ENCODE data around the gene SYT2. TPM values are rescaled to one million over a fixed set of nuclear protein-coding genes. Genes with fewer than 3 reads are reported as not detected.
"Not testable (repeated sequence)": the region's sequence is repeated elsewhere in the genome, so short reads cannot be mapped to it uniquely, and the experiment has no call there.

The SYT2 gene
- total RNA-seq (not detected), polyA plus RNA-seq (under 1 TPM in 1 of 3 donors, not detected in 2; 0.02 TPM), total RNA-seq (0 to 0.08 (median 0) reads per million in 6 experiments)

GRCh38 chr1:202710070-202711045 is at the start of gene SYT2:
TSS of gene SYT2 (minus strand) at chr1:202710454. CDS start at chr1:202605772, 104,682 bp downstream.
- Mint-ChIP-seq H3K4me1 (peaks cover 0 to 8% (median 4%) of the 10 kb centered on the region in 4 donors), H3K27ac (peak within 1 kb of the TSS in 1 of 10 donors; percentile 70), H3K4me3 (peak within 1 kb of the TSS in 5 of 10 donors; percentile 3 to 53 (median 39)), H3K27me3 (peaks cover 33 to 81% (median 60%) of the 10 kb centered on the region in 5 donors), H3K9me3 (no peaks in the 10 kb centered on the region), H3K36me3 (no peaks in the 10 kb centered on the region)
- peak in 1 of 2 donors; percentile 40 for ATAC-seq
- POLR2A ChIA-PET = no interaction called here
- no peak for DNase-seq

GRCh38 chr1:202756391-202756790 is 46.1 kb upstream of the SYT2 start:
- Mint-ChIP-seq H3K27me3 (no peaks in the 10 kb centered on the region), H3K4me3 (no peak overlapping the region), H3K9me3 (no peaks in the 10 kb centered on the region), H3K27ac (no peak overlapping the region), H3K4me1 (no peaks in the 10 kb centered on the region), H3K36me3 (peaks cover 7 to 90% (median 27%) of the 10 kb centered on the region in 3 donors)
- POLR2A ChIA-PET = no interaction called here
- DNase-seq = no peak
- no peak for ATAC-seq

- DNase-seq = no peak
- H3K4me1 Mint-ChIP-seq = no peaks in the 10 kb centered on the region
- ATAC-seq = no peak
- H3K27ac Mint-ChIP-seq = no peak overlapping the region
- no peaks in the 10 kb centered on the region for H3K9me3 Mint-ChIP-seq
- no peaks in the 10 kb centered on the region for H3K27me3 Mint-ChIP-seq
- peaks cover 7 to 92% (median 29%) of the 10 kb centered on the region in 3 donors for H3K36me3 Mint-ChIP-seq
- POLR2A ChIA-PET = no interaction called here
- no peak overlapping the region for H3K4me3 Mint-ChIP-seq
These were observed 44.0 kb upstream of the SYT2 start for GRCh38 chr1:202754293-202754692.

GRCh38 chr1:202752774-202753173 is 42.5 kb upstream of the SYT2 start:
- Mint-ChIP-seq H3K27ac (peak overlapping the region in 1 of 10 donors; percentile 7), H3K27me3 (no peaks in the 10 kb centered on the region), H3K9me3 (no peaks in the 10 kb centered on the region), H3K36me3 (peaks cover 7 to 93% (median 30%) of the 10 kb centered on the region in 3 donors), H3K4me3 (no peak overlapping the region), H3K4me1 (no peaks in the 10 kb centered on the region)
- no peak for ATAC-seq
- DNase-seq = no peak
- POLR2A ChIA-PET = no interaction called here

GRCh38 chr1:202750761-202751160 is 40.5 kb upstream of the SYT2 start:
- no peak overlapping the region for H3K4me3 Mint-ChIP-seq
- H3K9me3 Mint-ChIP-seq = no peaks in the 10 kb centered on the region
- DNase-seq = peak in 2 of 10 donors; percentile 13
- POLR2A ChIA-PET = interaction anchor here (0.5 kb wide), 1 partner anchor 579 kb away, joined by 5 read pairs; no protein-coding TSS in a partner anchor
- no peak for ATAC-seq
- H3K27me3 Mint-ChIP-seq = no peaks in the 10 kb centered on the region
- H3K36me3 Mint-ChIP-seq = peaks cover 10 to 91% (median 27%) of the 10 kb centered on the region in 3 donors
- H3K4me1 Mint-ChIP-seq = no peaks in the 10 kb centered on the region
- peak overlapping the region in 3 of 10 donors; percentile 33 to 74 (median 38) for H3K27ac Mint-ChIP-seq

DNA sequence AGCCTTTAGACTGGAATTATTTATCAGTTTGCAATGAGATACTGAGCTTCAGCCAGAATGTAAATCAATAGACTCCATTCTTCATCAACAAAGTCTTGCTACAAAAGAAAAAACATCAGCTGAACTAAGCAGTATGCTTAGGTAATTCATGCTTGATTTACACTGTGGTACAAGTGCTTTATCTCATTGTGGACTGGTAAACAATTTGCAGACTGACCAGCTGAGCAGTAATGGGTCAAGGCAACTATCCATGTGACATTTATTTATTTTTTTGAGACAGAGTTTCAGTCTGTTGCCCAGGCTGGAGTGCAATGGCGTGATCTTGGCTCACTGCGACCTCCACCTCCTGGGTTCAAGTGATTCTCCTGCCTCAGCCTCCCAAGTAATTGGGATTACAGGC is 39.8 kb upstream of the SYT2 start:
- H3K36me3 Mint-ChIP-seq = peaks cover 10 to 91% (median 30%) of the 10 kb centered on the region in 3 donors
- no peaks in the 10 kb centered on the region for H3K4me1 Mint-ChIP-seq
- H3K9me3 Mint-ChIP-seq = peaks cover 0 to under 1% (median 0%) of the 10 kb centered on the region in 9 donors
- H3K27ac Mint-ChIP-seq = no peak overlapping the region
- DNase-seq (no peak), ATAC-seq (no peak)
- POLR2A ChIA-PET = no interaction called here
- H3K27me3 Mint-ChIP-seq = no peaks in the 10 kb centered on the region
- H3K4me3 Mint-ChIP-seq = no peak overlapping the region

DNA sequence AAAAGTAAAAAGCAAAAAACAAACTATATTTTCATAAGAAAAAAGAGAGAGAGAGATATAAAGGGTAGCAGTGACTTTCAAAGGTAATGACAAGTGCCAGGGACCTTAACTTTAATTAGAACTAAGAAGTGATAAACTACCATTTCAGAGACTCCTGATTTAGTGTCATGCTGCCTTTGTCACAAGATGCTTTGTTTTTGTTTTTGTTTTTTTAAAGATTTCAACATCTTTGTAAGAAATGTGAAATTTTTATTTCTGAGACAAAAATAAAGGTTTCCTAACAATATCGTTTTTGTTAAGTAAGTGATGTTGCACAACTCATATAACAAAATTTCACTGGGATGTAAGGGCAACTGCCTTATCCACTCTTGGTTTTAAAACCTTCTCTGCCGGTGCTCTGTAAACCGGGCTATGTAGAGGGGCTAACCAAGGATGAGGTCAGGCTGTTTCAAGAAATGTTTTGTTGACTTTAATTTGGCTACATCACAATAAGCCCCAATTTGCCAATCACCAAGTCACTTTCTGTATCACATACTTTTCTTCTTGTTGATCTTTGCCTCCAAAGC is 35.2 kb upstream of the SYT2 start:
- POLR2A ChIA-PET = no interaction called here
- peaks cover 19 to 94% (median 50%) of the 10 kb centered on the region in 3 donors for H3K36me3 Mint-ChIP-seq
- ATAC-seq = no peak

GRCh38 chr1:202744770-202745169 is 34.5 kb upstream of the SYT2 start:
- H3K9me3 Mint-ChIP-seq, DNase-seq, POLR2A ChIA-PET, H3K4me3 Mint-ChIP-seq, H3K4me1 Mint-ChIP-seq, ATAC-seq, H3K27ac Mint-ChIP-seq, H3K27me3 Mint-ChIP-seq: not testable (repeated sequence)
- H3K36me3 Mint-ChIP-seq = peaks cover 19 to 89% (median 50%) of the 10 kb centered on the region in 3 donors

More for the DNA sequence above, 35.2 kb upstream of the SYT2 start:
- no peak overlapping the region for H3K27ac Mint-ChIP-seq
- H3K4me3 Mint-ChIP-seq = no peak overlapping the region
- H3K27me3 Mint-ChIP-seq = no peaks in the 10 kb centered on the region
- DNase-seq = no peak
- H3K9me3 Mint-ChIP-seq = peaks cover 0 to 5% (median 0%) of the 10 kb centered on the region in 9 donors
- H3K4me1 Mint-ChIP-seq = no peaks in the 10 kb centered on the region

GRCh38 chr1:202742496-202742895 is 32.2 kb upstream of the SYT2 start:
- DNase-seq (no peak), ATAC-seq (no peak)
- peaks cover 0 to 5% (median 0%) of the 10 kb centered on the region in 9 donors for H3K9me3 Mint-ChIP-seq
- no peaks in the 10 kb centered on the region for H3K4me1 Mint-ChIP-seq
- no peak overlapping the region for H3K27ac Mint-ChIP-seq
- no peaks in the 10 kb centered on the region for H3K27me3 Mint-ChIP-seq
- H3K4me3 Mint-ChIP-seq = no peak overlapping the region
- H3K36me3 Mint-ChIP-seq = peaks cover 19 to 83% (median 50%) of the 10 kb centered on the region in 3 donors
- POLR2A ChIA-PET = no interaction called here

GRCh38 chr1:202733251-202733650 is 23.0 kb upstream of the SYT2 start:
- ATAC-seq = no peak
- Mint-ChIP-seq H3K9me3 (no peaks in the 10 kb centered on the region), H3K4me3 (no peak overlapping the region), H3K27me3 (no peaks in the 10 kb centered on the region), H3K4me1 (peaks cover 0 to 5% (median under 1%) of the 10 kb centered on the region in 4 donors), H3K27ac (no peak overlapping the region), H3K36me3 (peaks cover 0 to 91% (median 33%) of the 10 kb centered on the region in 3 donors)
- DNase-seq = no peak
- POLR2A ChIA-PET = no interaction called here

- DNase-seq (no peak), ATAC-seq (no peak)
- Mint-ChIP-seq H3K9me3 (no peaks in the 10 kb centered on the region), H3K4me1 (peaks cover 0 to 5% (median 1%) of the 10 kb centered on the region in 4 donors), H3K27me3 (no peaks in the 10 kb centered on the region), H3K36me3 (peaks cover 0 to 77% (median 24%) of the 10 kb centered on the region in 3 donors), H3K27ac (no peak overlapping the region), H3K4me3 (no peak overlapping the region)
- POLR2A ChIA-PET = no interaction called here
These were observed 18.7 kb upstream of the SYT2 start for GRCh38 chr1:202728951-202729350.

DNA sequence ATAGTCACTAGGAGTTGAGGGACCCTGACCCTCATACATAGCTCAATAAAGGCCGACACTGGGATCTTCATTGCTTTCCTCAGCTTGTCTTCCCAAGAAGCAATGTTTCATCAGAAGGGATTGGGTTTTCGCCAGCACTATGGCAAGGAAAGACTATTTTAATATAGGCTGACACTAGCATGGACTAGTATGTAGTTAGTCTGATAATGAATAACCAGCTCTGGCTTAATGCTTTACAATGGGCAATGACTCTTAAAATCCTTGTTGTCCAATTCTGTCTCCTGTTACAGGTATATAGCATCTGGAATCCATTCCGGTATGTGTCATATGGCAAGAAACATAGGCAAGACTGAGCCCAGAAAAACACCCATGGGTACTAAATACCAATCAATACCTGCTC is 15.3 kb upstream of the SYT2 start:
- Mint-ChIP-seq H3K4me3 (no peak overlapping the region), H3K27me3 (no peaks in the 10 kb centered on the region), H3K27ac (peak overlapping the region in 2 of 10 donors; percentile 4 to 9), H3K9me3 (no peaks in the 10 kb centered on the region), H3K36me3 (peaks cover 0 to 43% (median 12%) of the 10 kb centered on the region in 3 donors), H3K4me1 (peaks cover 0 to 5% (median 1%) of the 10 kb centered on the region in 4 donors)
- POLR2A ChIA-PET = no interaction called here
- ATAC-seq (no peak), DNase-seq (no peak)

- DNase-seq (no peak), ATAC-seq (no peak)
- POLR2A ChIA-PET = interaction anchor here (0.7 kb wide), 1 partner anchor 176 kb away, joined by 3 read pairs; no protein-coding TSS in a partner anchor
- Mint-ChIP-seq H3K9me3 (no peaks in the 10 kb centered on the region), H3K27ac (peak overlapping the region in 2 of 10 donors; percentile 34 to 43), H3K27me3 (peaks cover 0 to 2% (median 0%) of the 10 kb centered on the region in 5 donors), H3K4me1 (peaks cover 3 to 6% (median 4%) of the 10 kb centered on the region in 4 donors), H3K4me3 (no peak overlapping the region), H3K36me3 (peaks cover 0 to 25% (median 6%) of the 10 kb centered on the region in 3 donors)
These were observed 13.5 kb upstream of the SYT2 start for GRCh38 chr1:202723708-202724107.
